Activated T-cell treated with anti-CD3 and anti-CD28 coated beads, Interleukin-2, amount 50 U/mL, for 24 hours (primary cell): ENCODE data around the gene KRT3.

Source experiments
- DNase-seq: peaks from one replicate; pipeline ENCODE4 v3.0.0-alpha.2; 2020
- H3K27ac Mint-ChIP-seq: 2 replicates; pipeline ENCODE4 v1.8.0; 2020; ENCODE audit warnings: mild to moderate bottlenecking, mixed read lengths
- H3K27me3 Mint-ChIP-seq: 2 replicates; pipeline ENCODE4 v1.8.0; 2020; ENCODE audit warnings: mixed read lengths
- H3K36me3 Mint-ChIP-seq: 2 replicates; pipeline ENCODE4 v1.8.0; 2020; ENCODE audit warnings: low read depth, mixed read lengths
- H3K4me1 Mint-ChIP-seq: 2 replicates; pipeline ENCODE4 v1.8.0; 2020; ENCODE audit warnings: low read depth, mixed read lengths
- H3K4me3 Mint-ChIP-seq: 2 replicates; pipeline ENCODE4 v1.8.0; 2020; ENCODE audit warnings: mild to moderate bottlenecking, moderate library complexity, mixed read lengths
- H3K9me3 Mint-ChIP-seq: 2 replicates; pipeline ENCODE4 v1.8.0; 2020; ENCODE audit warnings: mixed read lengths

The KRT3 gene

DNA sequence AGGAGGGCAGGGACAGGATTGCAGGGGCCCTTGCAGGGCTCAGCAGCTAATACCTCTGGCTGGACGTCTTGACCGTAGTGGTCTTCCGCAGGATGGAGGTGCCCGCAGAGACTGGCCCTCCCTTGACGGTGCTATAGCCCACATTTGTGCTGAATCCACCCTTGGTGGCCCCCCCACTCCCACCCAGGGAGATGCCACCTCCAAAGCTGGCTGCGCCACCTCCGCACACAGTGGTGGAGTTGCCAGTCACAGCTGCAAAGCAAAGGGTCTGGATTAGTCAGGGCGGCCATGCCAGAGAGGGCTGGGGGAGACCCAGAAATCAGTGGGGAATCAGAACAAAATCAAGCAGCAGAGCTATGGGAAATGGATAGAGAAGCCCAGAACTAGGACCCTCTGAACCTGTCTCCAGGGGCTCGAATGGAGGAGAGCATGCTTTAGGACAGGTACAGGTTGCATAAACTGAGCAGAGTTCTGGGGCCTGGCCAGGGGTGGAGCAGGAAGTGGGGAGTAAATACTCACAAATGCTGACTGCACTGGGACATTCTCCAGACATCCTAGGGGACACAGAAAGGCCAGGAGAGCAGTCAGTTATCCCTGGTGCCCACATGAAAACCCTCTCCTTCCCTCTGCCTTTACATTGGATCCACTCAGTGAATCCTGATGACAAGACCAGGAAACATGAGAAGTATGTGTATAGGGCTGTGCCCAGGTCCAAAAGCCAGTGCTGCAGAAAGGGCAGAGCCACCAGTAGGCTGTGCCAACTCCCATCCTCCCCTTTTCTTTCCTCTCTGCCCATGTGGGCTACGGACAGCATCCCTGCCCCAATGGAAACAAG lies 26.1 kb upstream of the KRT3 start:
- no peak overlapping the region for H3K4me3 Mint-ChIP-seq
- DNase-seq = no peak
- no peak overlapping the region for H3K27ac Mint-ChIP-seq
- H3K4me1 Mint-ChIP-seq = peaks cover 12% of the 10 kb centered on the region
- no peaks in the 10 kb centered on the region for H3K36me3 Mint-ChIP-seq
- no peaks in the 10 kb centered on the region for H3K27me3 Mint-ChIP-seq
- H3K9me3 Mint-ChIP-seq = no peaks in the 10 kb centered on the region

- no peaks in the 10 kb centered on the region for H3K27me3 Mint-ChIP-seq
- H3K27ac Mint-ChIP-seq = no peak overlapping the region
- H3K9me3 Mint-ChIP-seq = no peaks in the 10 kb centered on the region
- peaks cover 12% of the 10 kb centered on the region for H3K4me1 Mint-ChIP-seq
- no peaks in the 10 kb centered on the region for H3K36me3 Mint-ChIP-seq
- no peak for DNase-seq
- no peak overlapping the region for H3K4me3 Mint-ChIP-seq
Observed at GRCh38 chr12:52821071-52821730, 25.3 kb upstream of the KRT3 start.

DNA sequence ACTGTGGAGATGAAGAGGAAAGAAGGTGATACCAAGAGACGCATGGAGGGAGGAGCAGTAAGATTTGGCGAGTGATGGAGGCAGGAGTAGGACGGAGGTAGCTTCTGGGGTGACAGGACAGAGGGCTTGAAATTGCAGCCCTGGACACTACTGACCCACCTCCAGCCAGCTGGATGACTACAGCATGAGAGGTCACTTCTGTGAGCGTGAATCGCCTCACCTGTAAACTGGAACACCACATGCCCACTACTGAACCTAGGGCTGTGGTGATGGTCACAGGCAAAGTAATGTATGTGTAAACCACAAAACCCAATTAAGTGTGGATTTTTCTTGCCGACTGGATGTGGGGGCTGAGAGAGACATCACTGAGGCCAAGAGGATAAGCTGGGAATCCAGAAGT lies 24.6 kb upstream of the KRT3 start:
- Mint-ChIP-seq H3K4me1 (peaks cover 12% of the 10 kb centered on the region), H3K27ac (no peak overlapping the region), H3K27me3 (no peaks in the 10 kb centered on the region), H3K36me3 (no peaks in the 10 kb centered on the region), H3K4me3 (no peak overlapping the region), H3K9me3 (no peaks in the 10 kb centered on the region)
- no peak for DNase-seq

GRCh38 chr12:52819731-52820510 lies 24.0 kb upstream of the KRT3 start:
- Mint-ChIP-seq H3K27ac (no peak overlapping the region), H3K36me3 (no peaks in the 10 kb centered on the region), H3K27me3 (no peaks in the 10 kb centered on the region), H3K4me1 (peaks cover 12% of the 10 kb centered on the region), H3K4me3 (no peak overlapping the region), H3K9me3 (no peaks in the 10 kb centered on the region)
- no peak for DNase-seq

GRCh38 chr12:52818887-52819420 lies 23.0 kb upstream of the KRT3 start:
- Mint-ChIP-seq H3K4me1 (peaks cover 12% of the 10 kb centered on the region), H3K36me3 (no peaks in the 10 kb centered on the region), H3K27ac (no peak overlapping the region), H3K4me3 (no peak overlapping the region), H3K27me3 (no peaks in the 10 kb centered on the region), H3K9me3 (no peaks in the 10 kb centered on the region)
- no peak for DNase-seq

DNA sequence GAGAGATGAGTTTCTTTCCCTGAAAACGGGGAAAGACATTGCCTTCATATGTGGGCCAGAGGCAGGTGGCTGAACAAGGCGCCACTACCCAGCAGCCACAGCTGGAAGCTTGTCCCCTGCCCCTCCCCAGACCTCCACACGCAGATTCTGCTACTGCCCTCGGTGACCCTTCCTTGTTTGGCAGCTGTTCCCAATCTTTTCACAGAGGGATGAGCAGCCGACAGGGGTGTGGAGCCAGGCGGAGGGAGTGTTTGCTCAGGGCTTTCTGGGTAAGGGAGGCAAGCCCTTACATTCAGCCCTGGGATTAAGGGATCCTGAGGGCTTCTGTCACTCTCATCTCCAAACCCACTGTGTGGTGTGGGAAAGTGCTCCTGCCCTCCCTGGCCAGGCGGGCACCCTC lies 22.5 kb upstream of the KRT3 start:
- Mint-ChIP-seq H3K27me3 (no peaks in the 10 kb centered on the region), H3K9me3 (no peaks in the 10 kb centered on the region), H3K27ac (no peak overlapping the region), H3K36me3 (no peaks in the 10 kb centered on the region), H3K4me1 (peaks cover 12% of the 10 kb centered on the region), H3K4me3 (no peak overlapping the region)
- no peak for DNase-seq

GRCh38 chr12:52817699-52818238 lies 21.9 kb upstream of the KRT3 start:
- Mint-ChIP-seq H3K9me3 (no peaks in the 10 kb centered on the region), H3K4me1 (peaks cover 12% of the 10 kb centered on the region), H3K27me3 (no peaks in the 10 kb centered on the region), H3K4me3 (no peak overlapping the region), H3K36me3 (no peaks in the 10 kb centered on the region), H3K27ac (no peak overlapping the region)
- DNase-seq = no peak

- Mint-ChIP-seq H3K27me3 (no peaks in the 10 kb centered on the region), H3K27ac (no peak overlapping the region), H3K36me3 (no peaks in the 10 kb centered on the region), H3K4me3 (no peak overlapping the region), H3K9me3 (no peaks in the 10 kb centered on the region), H3K4me1 (peaks cover 12% of the 10 kb centered on the region)
- DNase-seq = no peak
Observed at GRCh38 chr12:52817003-52817698, 21.2 kb upstream of the KRT3 start.

DNA sequence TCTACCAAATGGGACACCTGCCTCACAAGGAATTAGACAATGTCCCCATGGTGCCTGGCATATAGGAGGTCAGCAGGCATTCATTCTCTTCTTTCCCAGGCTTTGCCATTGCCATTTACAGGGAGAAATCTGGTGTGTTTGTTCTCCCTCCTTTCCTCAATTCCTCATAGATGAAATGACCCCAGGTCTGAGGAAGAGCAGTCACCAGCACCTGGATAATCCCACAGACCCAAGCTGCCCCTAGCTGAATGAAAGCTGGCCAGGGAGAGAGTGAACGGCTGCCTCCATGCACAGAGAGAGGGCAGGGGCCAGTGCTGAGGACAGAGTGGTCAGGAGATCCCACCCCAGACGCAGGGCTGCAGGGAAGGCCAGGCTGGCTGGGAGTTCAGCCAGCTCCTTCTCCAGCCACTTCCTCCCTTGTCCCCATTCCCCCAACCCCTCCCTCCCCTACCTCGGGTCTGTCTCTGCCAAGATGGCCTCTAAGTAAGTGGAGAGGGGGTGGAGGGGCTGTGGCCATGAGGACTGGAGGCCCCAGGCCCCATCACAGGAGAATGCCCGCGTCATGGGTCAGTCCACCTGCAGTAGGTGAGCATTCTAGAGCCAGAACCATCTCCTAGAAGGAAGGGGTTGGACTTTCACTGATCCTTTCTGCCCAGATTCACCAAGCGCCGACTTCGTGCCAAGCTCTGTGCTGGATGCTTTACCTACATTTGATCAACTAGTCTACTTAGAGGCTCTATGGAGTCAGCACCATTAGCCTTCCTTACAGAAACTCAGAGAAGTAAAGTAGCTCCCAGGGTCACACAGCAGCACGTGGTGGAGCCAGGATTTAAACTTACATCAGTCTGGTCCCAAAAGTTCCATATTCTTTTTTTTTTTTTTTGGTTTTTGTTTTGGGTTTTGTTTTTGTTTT lies 20.0 kb upstream of the KRT3 start:
- DNase-seq = no peak
- peaks cover 12% of the 10 kb centered on the region for H3K4me1 Mint-ChIP-seq
- H3K9me3 Mint-ChIP-seq = no peaks in the 10 kb centered on the region
- H3K27me3 Mint-ChIP-seq = no peaks in the 10 kb centered on the region
- H3K4me3 Mint-ChIP-seq = no peak overlapping the region
- no peak overlapping the region for H3K27ac Mint-ChIP-seq
- H3K36me3 Mint-ChIP-seq = no peaks in the 10 kb centered on the region

DNA sequence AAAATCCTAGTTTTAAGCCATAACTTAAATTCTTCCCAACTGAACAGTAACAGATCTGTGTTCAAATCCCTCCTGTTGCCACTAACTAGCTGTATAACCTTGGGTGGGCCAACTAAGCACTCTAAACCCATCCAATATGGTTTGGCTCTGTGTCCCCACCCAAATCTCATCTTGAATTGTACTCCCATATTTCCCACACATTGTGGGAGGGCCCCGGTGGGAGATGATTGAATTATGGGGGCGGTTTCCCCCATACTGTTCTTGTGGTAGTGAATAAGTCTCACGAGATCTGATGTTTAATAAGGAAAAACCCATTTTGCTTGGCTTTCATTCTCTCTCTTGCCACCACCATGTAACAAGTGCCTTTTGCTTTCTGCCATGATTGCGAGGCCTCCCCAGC lies 19.2 kb upstream of the KRT3 start:
- H3K9me3 Mint-ChIP-seq = no peaks in the 10 kb centered on the region
- no peaks in the 10 kb centered on the region for H3K27me3 Mint-ChIP-seq
- no peak overlapping the region for H3K4me3 Mint-ChIP-seq

GRCh38 chr12:52814710-52815155 lies 18.8 kb upstream of the KRT3 start:
- Mint-ChIP-seq H3K27me3 (no peaks in the 10 kb centered on the region), H3K4me3 (no peak overlapping the region), H3K36me3 (no peaks in the 10 kb centered on the region), H3K4me1 (peaks cover 12% of the 10 kb centered on the region), H3K27ac (no peak overlapping the region), H3K9me3 (no peaks in the 10 kb centered on the region)
- DNase-seq = no peak

More for the DNA sequence above, 19.2 kb upstream of the KRT3 start:
- Mint-ChIP-seq H3K4me1 (peaks cover 12% of the 10 kb centered on the region), H3K36me3 (no peaks in the 10 kb centered on the region), H3K27ac (no peak overlapping the region)
- no peak for DNase-seq

DNA sequence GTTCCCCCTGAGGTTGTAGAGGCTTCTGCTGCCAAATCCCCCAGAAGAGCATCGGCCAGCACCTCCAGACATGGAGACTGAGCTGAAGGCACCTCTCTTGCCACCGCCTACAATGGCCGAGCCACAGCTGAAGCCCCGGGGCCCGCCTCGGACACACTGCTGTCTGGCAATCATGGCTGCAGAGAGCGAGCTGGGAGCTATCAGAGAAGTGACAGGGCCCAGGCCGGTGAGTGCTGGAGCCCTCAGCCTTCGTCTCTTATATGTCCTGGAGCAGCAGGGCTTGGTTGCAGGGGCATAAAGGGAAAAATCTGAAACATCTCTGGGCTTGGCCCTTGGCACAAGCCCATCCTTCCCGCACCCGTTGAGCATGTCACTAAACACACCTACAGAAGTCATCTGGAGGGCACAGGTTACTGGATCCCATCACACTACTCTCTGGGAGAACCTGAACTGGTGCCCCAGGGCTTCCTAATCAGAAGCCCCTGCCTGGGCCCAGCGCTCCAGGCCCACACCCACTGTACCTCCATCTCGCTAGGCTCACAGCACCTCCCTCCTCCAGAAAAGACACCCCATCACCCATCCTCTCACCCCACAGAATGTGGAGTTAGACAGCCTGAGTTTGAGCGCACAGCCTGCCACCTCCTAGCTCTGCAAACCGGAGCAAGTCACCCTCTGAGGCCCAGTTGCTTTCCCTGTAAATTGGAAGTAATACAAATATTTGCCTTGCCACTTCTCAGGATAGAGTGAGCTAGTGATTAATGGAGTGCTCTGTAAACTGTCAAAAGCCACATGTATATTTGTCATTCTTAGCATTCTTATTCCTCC lies 18.2 kb upstream of the KRT3 start, which contains the start of gene KRT4:
TSS of gene KRT4 (minus strand) at position 232 of the 825 bp plus-strand sequence. CDS start at position 174, 58 bp downstream.
- H3K36me3 Mint-ChIP-seq = no peaks in the 10 kb centered on the region
- no peak within 1 kb of the TSS for H3K4me3 Mint-ChIP-seq
- H3K27ac Mint-ChIP-seq = no peak within 1 kb of the TSS
- DNase-seq = no peak
- H3K9me3 Mint-ChIP-seq = no peaks in the 10 kb centered on the region
- peaks cover 12% of the 10 kb centered on the region for H3K4me1 Mint-ChIP-seq
- H3K27me3 Mint-ChIP-seq = no peaks in the 10 kb centered on the region
